Suppressor macrophage (primary cell): ENCODE results near the gene CCR7.

ENCODE experiments used
- DNase-seq, 4 experiments: peaks; one replicate each; pipeline ENCODE4 v3.0.0-alpha.2; 2020 to 2022

The CCR7 gene

GRCh38 chr17:40514013-40514875 lies 51.0 kb downstream of the CCR7 start:
- no peak for DNase-seq

GRCh38 chr17:40511667-40512220 lies 53.5 kb downstream of the CCR7 start:
- DNase-seq, result no peak

GRCh38 chr17:40511136-40511535 lies 54.1 kb downstream of the CCR7 start:
- no peak for DNase-seq

- DNase-seq, result no peak
Measured at GRCh38 chr17:40510328-40510648, 55.0 kb downstream of the CCR7 start.

- no peak for DNase-seq
Measured at GRCh38 chr17:40509626-40510327, 55.5 kb downstream of the CCR7 start.

- no peak for DNase-seq
Measured at GRCh38 chr17:40506786-40507185, 58.5 kb downstream of the CCR7 start.
